ENCODE data around the gene PHACTR3.

- TF ChIP-seq CTCF (IDR thresholded peaks at IDR 0.05 in 8 of 11, conservative IDR thresholded peaks at IDR 0.05 in 3 of 11) (no peak), POLR2AphosphoS5 (IDR thresholded peaks at IDR 0.05) (no peak), POLR2A (IDR thresholded peaks at IDR 0.05) (no peak)
Measured at GRCh38 chr20:59686404-59687346, 82.3 kb downstream of the PHACTR3 start.

All from spleen (tissue), 7 donors.